Lung microvascular endothelial cell (primary cell): Measurements from ENCODE around the gene EYA2. TPM values are rescaled to one million over a fixed set of nuclear protein-coding genes. Genes with fewer than 3 reads are reported as not detected.

Source experiments
- DNase-seq, 2 donors: peaks; one replicate each; pipeline versions ENCODE4 v3.0.0 to v3.0.0-alpha.2; 2010; ENCODE audit warnings: low read depth in 2 of 2
- total RNA-seq: library from RNA; depleted of rRNA; stranded (reverse); fragments of >200 nt; gene quantifications from 2 replicates; pipeline ENCODE4 v1.2.1, GENCODE V29; 2014

The EYA2 gene
- total RNA-seq, 1 donor from 2014 or later: not detected

GRCh38 chr20:47061549-47061948, 166.9 kb downstream of the EYA2 start:
- DNase-seq: no peak

GRCh38 chr20:47062226-47062890, 167.7 kb downstream of the EYA2 start:
- no peak for DNase-seq

GRCh38 chr20:47063407-47063806, 168.8 kb downstream of the EYA2 start:
- no peak for DNase-seq

- DNase-seq: no peak
Measured at GRCh38 chr20:47063808-47064207, 169.2 kb downstream of the EYA2 start.

- DNase-seq: no peak
Measured at GRCh38 chr20:47066484-47067270, 172.0 kb downstream of the EYA2 start.

GRCh38 chr20:47067776-47068175, 173.1 kb downstream of the EYA2 start:
- DNase-seq: no peak

- DNase-seq: no peak
Measured at GRCh38 chr20:47070176-47070575, 175.5 kb downstream of the EYA2 start.

- DNase-seq: no peak
Measured at GRCh38 chr20:47071646-47072185, 177.1 kb downstream of the EYA2 start.

GRCh38 chr20:47073766-47074475, 179.3 kb downstream of the EYA2 start:
- DNase-seq: no peak

GRCh38 chr20:47075263-47075662, 180.6 kb downstream of the EYA2 start:
- no peak for DNase-seq

GRCh38 chr20:47079047-47079446, 184.4 kb downstream of the EYA2 start:
- no peak for DNase-seq

GRCh38 chr20:47080365-47080764, 185.7 kb downstream of the EYA2 start:
- DNase-seq: no peak

- DNase-seq: no peak
Measured at GRCh38 chr20:47086316-47086715, 191.7 kb downstream of the EYA2 start.

- DNase-seq: no peak
Measured at GRCh38 chr20:47088335-47088734, 193.7 kb downstream of the EYA2 start.

GRCh38 chr20:47089151-47089550, 194.5 kb downstream of the EYA2 start:
- no peak for DNase-seq

GRCh38 chr20:47090835-47091234, 196.2 kb downstream of the EYA2 start:
- no peak for DNase-seq

- no peak for DNase-seq
Measured at GRCh38 chr20:47093320-47093966, 198.8 kb downstream of the EYA2 start.

- DNase-seq: no peak
Measured at GRCh38 chr20:47095690-47096089, 201.0 kb downstream of the EYA2 start.

GRCh38 chr20:47097691-47098622, 203.3 kb downstream of the EYA2 start:
- no peak for DNase-seq

- DNase-seq: no peak
Measured at GRCh38 chr20:47099093-47099492, 204.4 kb downstream of the EYA2 start.
